WTC11 (cell line): ENCODE results near the gene SLC13A3. TPM values are rescaled to one million over a fixed set of nuclear protein-coding genes. Genes with fewer than 3 reads are reported as not detected.

ENCODE experiments used
- ATAC-seq: fragments of 200-7000 bp; cut with Tn5 transposase; 2 replicates; pipeline ENCODE4 v1.10.0; 2021; ENCODE audit warnings: mild to moderate bottlenecking, moderate library complexity
- CTCF ChIA-PET: fragments of 300-600 bp; sonication (Branson Sonifier 250); formaldehyde crosslinking; loops from one replicate; lab custom pipeline; 2021; ENCODE audit warnings: antibody characterized with exemption; lab: Charles Lee
- POLR2A ChIA-PET: fragments of 350-600 bp; sonication (Branson Sonifier 250); formaldehyde crosslinking; loops from one replicate; lab custom pipeline; 2021; ENCODE audit warnings: antibody characterized with exemption; lab: Charles Lee
- DNase-seq: peaks from one replicate; pipeline ENCODE4 v3.0.0; 2021; ENCODE audit warnings: low spot score
- H3K27ac Mint-ChIP-seq: 2 replicates; pipeline ENCODE4 v1.8.0; 2021; ENCODE audit warnings: mixed read lengths
- H3K27me3 Mint-ChIP-seq: 2 replicates; pipeline ENCODE4 v1.8.0; 2021; ENCODE audit warnings: low read depth, mild to moderate bottlenecking, moderate library complexity, mixed read lengths
- H3K36me3 Mint-ChIP-seq: 2 replicates; pipeline ENCODE4 v1.8.0; 2021; ENCODE audit warnings: mixed read lengths
- H3K4me1 Mint-ChIP-seq: 2 replicates; pipeline ENCODE4 v1.8.0; 2022; ENCODE audit warnings: mixed read lengths
- H3K4me3 Mint-ChIP-seq: 2 replicates; pipeline ENCODE4 v1.8.0; 2021; ENCODE audit warnings: mild to moderate bottlenecking, moderate library complexity, mixed read lengths
- H3K9me3 Mint-ChIP-seq: 2 replicates; pipeline ENCODE4 v1.8.0; 2021; ENCODE audit warnings: mixed read lengths
- AR ChIP-seq: fragments of 250-450 bp; sonication (Bioruptor Pico); IDR thresholded peaks from 2 replicates; pipeline ENCODE4 v1.9.0; 2021; ENCODE audit warnings: mild to moderate bottlenecking
- ATF1 ChIP-seq: sonication (generic); formaldehyde crosslinking; IDR thresholded peaks from 2 replicates; pipeline ENCODE4 v1.8.1; 2023; ENCODE audit warnings: mild to moderate bottlenecking, moderate library complexity, missing genetic modification reagents
- ATF3 ChIP-seq: sonication (generic); formaldehyde crosslinking; conservative IDR thresholded peaks from 2 replicates; pipeline ENCODE4 v1.8.1; 2022; ENCODE audit warnings: mild to moderate bottlenecking, missing genetic modification reagents
- CBFB ChIP-seq: sonication (generic); formaldehyde crosslinking; IDR thresholded peaks from 2 replicates; pipeline ENCODE4 v1.8.1; 2022; ENCODE audit warnings: mild to moderate bottlenecking, low read depth, missing genetic modification reagents
- ESRRA ChIP-seq: sonication (generic); formaldehyde crosslinking; IDR thresholded peaks from 2 replicates; pipeline ENCODE4 v1.8.1; 2022; ENCODE audit warnings: mild to moderate bottlenecking, missing genetic modification reagents, borderline replicate concordance
- IRF2 ChIP-seq: sonication (generic); formaldehyde crosslinking; IDR thresholded peaks from 2 replicates; pipeline ENCODE4 v1.8.0; 2022; ENCODE audit warnings: low read depth, missing genetic modification reagents, borderline replicate concordance
- JUN ChIP-seq: sonication (generic); formaldehyde crosslinking; IDR thresholded peaks from 2 replicates; pipeline ENCODE4 v1.8.0; 2023; ENCODE audit warnings: mild to moderate bottlenecking, missing genetic modification reagents
- KAT7 ChIP-seq: sonication (generic); formaldehyde crosslinking; IDR thresholded peaks from 2 replicates; pipeline ENCODE4 v1.8.1; 2023; ENCODE audit warnings: missing genetic modification reagents, mild to moderate bottlenecking, borderline replicate concordance
- MAX ChIP-seq: sonication (generic); formaldehyde crosslinking; IDR thresholded peaks from 2 replicates; pipeline ENCODE4 v1.8.0; 2022; ENCODE audit warnings: mild to moderate bottlenecking, missing genetic modification reagents
- NR1H2 ChIP-seq: sonication (generic); formaldehyde crosslinking; IDR thresholded peaks from 2 replicates; pipeline ENCODE4 v1.9.0; 2021; ENCODE audit warnings: mild to moderate bottlenecking, moderate library complexity, missing genetic modification reagents
- RORB ChIP-seq: fragments of 250-450 bp; sonication (Bioruptor Pico); IDR thresholded peaks from 2 replicates; pipeline ENCODE4 v1.9.0; 2021; ENCODE audit warnings: mild to moderate bottlenecking
- SMAD4 ChIP-seq: sonication (generic); formaldehyde crosslinking; IDR thresholded peaks from 2 replicates; pipeline ENCODE4 v1.8.0; 2022; ENCODE audit warnings: mild to moderate bottlenecking, missing genetic modification reagents
- SOX15 ChIP-seq: fragments of 250-450 bp; sonication (Bioruptor Pico); IDR thresholded peaks from 2 replicates; pipeline ENCODE4 v1.9.0; 2021; ENCODE audit warnings: mild to moderate bottlenecking
- USF1 ChIP-seq: sonication (generic); formaldehyde crosslinking; IDR thresholded peaks from 2 replicates; pipeline ENCODE4 v1.8.0; 2022; ENCODE audit warnings: mild to moderate bottlenecking, missing genetic modification reagents
- ZNF396 ChIP-seq: fragments of 250-450 bp; sonication (Bioruptor Pico); IDR thresholded peaks from 2 replicates; pipeline ENCODE4 v1.8.0; 2021; ENCODE audit warnings: mild to moderate bottlenecking, moderate library complexity, borderline replicate concordance
- ZNF512 ChIP-seq: sonication (generic); formaldehyde crosslinking; IDR thresholded peaks from 2 replicates; pipeline ENCODE4 v1.8.1; 2022; ENCODE audit warnings: missing genetic modification reagents, borderline replicate concordance
- ZNF532 ChIP-seq: fragments of 250-450 bp; sonication (Bioruptor Pico); IDR thresholded peaks from 2 replicates; pipeline ENCODE4 v1.9.0; 2021; ENCODE audit warnings: mild to moderate bottlenecking, borderline replicate concordance
- ZNF671 ChIP-seq: fragments of 250-450 bp; sonication (Bioruptor Pico); IDR thresholded peaks from 2 replicates; pipeline ENCODE4 v1.8.0; 2021; ENCODE audit warnings: mild to moderate bottlenecking
- total RNA-seq: library from RNA; stranded (reverse); gene quantifications from 3 replicates; pipeline ENCODE4 v1.2.3, GENCODE V29; 2021

SLC13A3 gene
- total RNA-seq, 1 experiment from 2014 or later: 10.6 TPM

- H3K4me3 Mint-ChIP-seq: no peak overlapping the region
- DNase-seq (no peak), ATAC-seq (no peak)
- ChIA-PET POLR2A (no interaction called here), CTCF (interaction anchor here (0.7 to 1.8 kb wide), 7 partner anchors 10 to 73 kb away, joined by 3 to 8 read pairs (median 5); partner anchors contain the start of gene ZNF334)
- H3K27ac Mint-ChIP-seq: no peak overlapping the region
- TF ChIP-seq MAX (CRISPR knock-in tag) (no peak), KAT7 (no peak), ZNF396 (no peak), ZNF532 (CRISPR knock-in tag) (no peak), ATF3 (CRISPR knock-in tag) (no peak), USF1 (CRISPR knock-in tag) (no peak), IRF2 (no peak), NR1H2 (CRISPR knock-in tag) (no peak), ATF1 (CRISPR knock-in tag) (no peak), ZNF512 (no peak), RORB (no peak), SOX15 (CRISPR knock-in tag) (no peak), ESRRA (no peak), ZNF671 (CRISPR knock-in tag) (no peak), AR (no peak), JUN (CRISPR knock-in tag) (no peak), SMAD4 (no peak), CBFB (CRISPR knock-in tag) (no peak)
- no peaks in the 10 kb centered on the region for H3K27me3 Mint-ChIP-seq
- peaks cover 36% of the 10 kb centered on the region for H3K4me1 Mint-ChIP-seq
- H3K9me3 Mint-ChIP-seq: no peaks in the 10 kb centered on the region
- H3K36me3 Mint-ChIP-seq: no peaks in the 10 kb centered on the region
Observed at GRCh38 chr20:46549188-46549972, 101.9 kb downstream of the SLC13A3 start.
